ENCODE data around the gene CHKA.

CHKA gene

GRCh38 chr11:68142441-68143309 is 21.5 kb upstream of the CHKA start:
- no peak for DNase-seq

- DNase-seq = no peak
Measured at GRCh38 chr11:68142028-68142412, 20.8 kb upstream of the CHKA start.

- DNase-seq = no peak
Measured at GRCh38 chr11:68141246-68142027, 20.2 kb upstream of the CHKA start.

DNA sequence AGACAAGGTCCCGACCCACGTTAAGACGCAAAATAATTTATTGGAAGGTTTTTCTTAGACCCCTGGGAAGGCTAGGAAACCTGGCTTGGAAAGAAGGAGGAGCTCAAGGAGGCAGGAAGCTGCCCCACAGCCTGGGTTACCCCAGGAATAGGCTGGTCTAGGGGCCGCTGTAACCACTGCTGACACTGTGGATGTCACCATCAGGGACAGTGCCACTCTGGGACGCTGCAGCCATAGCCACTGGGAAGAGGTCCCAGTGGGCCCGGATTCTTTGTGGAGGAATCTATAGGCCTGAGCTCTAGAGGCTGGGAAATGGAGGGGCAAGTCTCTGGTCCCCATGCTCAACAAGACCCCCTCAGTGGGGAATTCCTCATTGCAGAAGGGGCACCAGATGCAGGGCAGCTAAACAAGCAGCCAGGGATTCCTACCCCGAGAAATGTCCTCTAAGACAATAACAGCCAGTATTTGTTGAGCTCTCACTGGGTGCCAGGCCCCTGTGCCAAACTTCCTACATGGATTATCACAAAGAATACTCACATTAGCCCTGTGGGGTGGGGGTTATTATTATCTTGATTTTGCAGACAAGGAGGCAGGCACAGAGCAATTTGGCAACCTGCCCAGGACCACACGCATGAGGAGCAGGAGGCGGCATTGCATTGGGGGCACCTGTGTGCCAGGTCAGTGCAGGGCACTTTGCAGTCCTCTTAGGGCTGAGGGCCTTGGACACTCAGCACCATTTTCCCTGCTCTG is 19.5 kb upstream of the CHKA start:
- no peak for DNase-seq

DNA sequence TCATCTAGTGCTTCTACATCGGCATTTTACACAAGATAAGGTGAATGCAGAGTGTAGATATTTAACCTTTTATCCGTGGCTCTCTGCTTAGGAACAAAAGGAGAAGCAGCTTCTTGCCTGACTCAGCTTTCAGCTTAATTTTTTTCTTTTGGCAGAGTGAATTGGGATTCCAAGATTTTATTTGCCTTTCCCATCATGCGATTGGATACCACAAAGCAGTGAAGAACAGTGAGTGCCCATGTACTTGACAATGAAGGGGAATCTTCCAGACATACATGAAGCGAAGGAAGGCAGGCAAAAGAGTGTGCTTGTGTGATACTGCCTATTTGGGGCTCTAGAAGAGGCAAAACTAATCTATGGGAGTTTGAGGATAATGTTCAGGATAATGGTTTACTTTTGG is 17.0 kb upstream of the CHKA start:
- DNase-seq = no peak

- no peak for DNase-seq
Measured at GRCh38 chr11:68137833-68138232, 16.6 kb upstream of the CHKA start.

DNA sequence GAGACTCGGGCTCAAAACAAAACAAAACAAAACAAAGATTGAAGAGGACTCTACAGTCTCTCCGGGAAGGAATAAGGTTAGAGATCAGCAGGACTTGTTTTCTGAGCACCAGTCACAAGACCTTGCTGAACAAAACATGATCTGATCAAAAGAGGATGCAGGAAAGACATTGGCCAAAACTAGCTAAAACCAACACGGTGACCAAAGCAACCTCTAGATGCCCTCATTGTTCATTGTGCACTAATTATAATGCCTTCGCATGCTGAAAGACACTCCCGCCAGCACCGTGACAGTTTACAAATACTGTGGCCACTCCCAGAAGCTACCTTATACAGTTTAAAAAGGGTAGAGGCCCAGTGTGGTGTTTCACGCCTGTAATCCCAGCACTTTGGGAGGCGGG is 15.7 kb upstream of the CHKA start:
- DNase-seq = no peak

GRCh38 chr11:68135161-68135560 is 14.0 kb upstream of the CHKA start:
- DNase-seq = no peak

- no peak for DNase-seq
Measured at GRCh38 chr11:68133761-68134160, 12.6 kb upstream of the CHKA start.

- DNase-seq = no peak
Measured at GRCh38 chr11:68130121-68130520, 8.9 kb upstream of the CHKA start.

GRCh38 chr11:68128682-68129327 is 7.6 kb upstream of the CHKA start:
- no peak for DNase-seq

DNA sequence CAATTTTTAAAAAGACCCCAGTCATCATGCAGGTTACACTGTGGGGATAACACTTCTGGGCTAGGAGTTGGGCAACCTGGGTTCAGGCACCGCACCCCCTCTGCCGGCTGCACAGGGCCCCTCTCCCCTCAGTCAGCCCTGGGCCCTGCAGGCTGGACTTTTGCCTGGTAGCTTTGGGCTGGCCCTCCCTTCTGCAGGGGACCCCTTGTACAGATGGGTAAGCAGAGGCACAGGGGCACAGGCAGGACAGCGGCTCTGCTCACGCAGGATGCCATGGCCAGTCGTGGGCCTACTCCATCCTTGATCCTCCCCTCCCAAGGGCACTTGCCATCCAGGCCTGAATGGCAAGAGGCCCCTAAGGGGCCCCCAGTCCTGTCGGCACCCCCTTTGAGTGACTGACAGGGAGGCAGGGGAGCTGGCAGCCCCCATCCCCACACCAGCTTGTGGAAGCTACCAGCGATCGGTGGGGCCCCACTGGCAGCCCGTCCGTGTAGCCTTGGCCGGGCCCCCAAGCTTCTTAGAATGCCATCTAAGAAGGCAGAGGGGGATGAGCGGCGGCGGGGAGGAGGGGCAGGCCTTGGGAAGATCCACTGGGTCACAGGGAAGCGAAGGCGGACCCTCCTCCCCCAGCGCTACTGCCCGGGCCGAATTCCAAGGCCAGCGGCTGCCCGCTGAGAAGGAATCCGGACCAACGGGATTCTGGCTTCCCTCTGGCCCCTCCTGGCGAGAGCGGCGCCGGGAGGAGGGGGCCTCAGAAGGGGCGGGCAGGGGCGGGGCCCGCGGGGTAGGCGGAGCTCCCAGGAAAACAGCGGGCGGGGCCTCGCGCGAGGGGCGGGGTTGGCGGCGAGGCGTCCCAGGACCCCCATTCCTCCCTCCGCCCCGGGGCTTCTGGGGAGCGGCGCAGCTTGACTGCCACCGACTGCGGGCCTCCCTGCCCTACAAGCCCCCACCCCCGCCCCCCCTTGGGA is 6.8 kb upstream of the CHKA start:
- no peak for DNase-seq

- DNase-seq = no peak
Measured at GRCh38 chr11:68125164-68125563, 4.0 kb upstream of the CHKA start.

DNA sequence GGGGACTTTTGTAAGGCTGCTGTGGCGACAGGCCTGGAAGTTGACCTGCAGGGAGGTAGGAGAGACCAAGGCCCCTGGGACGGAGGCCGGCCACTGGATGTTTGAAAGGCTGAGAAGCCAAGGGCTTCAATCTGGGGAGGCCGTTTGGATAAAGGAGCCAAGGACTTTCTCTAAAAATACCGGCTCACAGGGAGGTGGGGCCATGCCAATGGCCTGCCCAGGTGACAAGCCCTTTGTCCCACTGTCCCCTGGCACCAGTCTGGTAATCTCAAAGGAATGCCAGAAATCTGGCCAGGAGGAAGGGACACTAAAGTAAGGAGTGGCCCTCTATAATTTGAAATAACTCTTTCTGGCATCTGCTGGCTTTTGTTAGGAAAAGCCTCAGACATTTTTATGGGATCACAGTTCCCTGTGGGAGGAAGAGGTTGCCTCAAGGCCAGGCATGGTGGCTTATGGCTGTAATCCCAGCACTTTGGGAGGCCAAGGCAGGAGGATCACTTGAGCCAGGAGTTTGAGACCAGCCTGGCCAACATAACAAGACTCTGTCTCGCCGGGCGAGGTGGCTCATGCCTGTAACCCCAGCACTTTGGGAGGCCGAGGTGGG is 1.9 kb upstream of the CHKA start:
- no peak for DNase-seq

GRCh38 chr11:68120273-68121066 is 718 bp downstream of the CHKA start:
- DNase-seq = no peak

DNA sequence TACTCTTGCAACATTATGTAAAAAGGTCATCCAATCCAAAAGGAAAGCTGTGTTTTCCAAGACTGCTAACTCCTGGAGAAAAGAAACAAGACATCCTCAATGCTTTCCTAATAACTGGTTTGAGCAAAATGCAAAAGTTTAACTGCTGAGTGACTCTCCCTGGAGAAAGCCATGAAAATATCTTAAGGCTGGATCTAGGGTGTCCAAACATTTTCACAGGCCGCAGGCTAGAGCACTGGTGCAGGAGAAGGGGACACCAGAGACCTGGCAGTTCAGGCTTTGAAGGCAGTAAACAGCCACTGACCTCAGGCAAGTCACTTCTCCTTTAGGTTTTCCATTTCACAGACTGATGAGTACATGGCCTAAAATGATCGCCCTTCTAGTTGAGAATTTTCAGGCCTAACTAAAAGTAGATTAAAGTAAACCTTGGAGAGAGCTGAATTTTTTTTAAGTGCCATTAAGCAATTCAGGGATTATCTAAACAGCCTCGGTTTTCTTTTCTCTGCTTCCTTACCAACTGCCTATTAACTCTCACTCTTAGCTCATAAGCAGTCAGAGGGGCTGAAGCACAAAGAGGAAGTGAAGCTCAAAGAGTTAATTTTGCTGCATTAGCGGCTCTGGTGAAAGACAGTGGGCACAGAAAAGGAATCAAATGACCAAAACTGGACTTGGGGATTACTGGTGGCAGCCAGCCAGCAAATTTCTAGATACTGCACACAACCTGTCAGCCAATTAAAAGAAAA is 2.3 kb downstream of the CHKA start:
- no peak for DNase-seq

DNA sequence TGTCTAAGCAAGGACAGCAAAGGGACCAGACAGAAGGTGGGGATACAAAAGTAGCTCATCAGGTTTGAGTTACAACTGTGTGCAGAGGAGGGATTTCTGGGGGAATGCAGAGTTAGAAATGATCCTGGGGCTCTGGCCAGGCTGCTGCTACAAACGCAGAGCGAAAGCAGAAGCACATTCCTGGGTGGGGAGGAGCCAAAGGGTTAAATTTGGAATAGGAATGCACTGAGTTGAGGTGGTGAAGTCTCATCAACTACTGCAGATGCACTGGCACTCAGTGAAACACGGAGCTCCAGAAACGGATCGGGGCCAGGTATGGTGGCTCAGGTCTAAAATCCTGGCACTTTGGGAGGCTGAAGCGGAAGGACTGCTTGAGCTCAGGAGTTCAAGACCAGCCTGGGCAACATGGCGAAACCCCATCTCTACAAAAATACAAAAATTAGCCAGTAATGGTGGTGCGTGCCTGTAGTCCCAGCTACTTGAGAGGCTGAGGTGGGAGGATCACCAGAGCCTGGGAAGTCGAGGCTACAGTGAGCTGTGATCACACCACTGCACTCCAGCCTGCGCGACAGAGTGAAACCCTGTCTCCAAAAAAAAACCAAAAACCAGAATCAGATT is 3.2 kb downstream of the CHKA start:
- no peak for DNase-seq

DNA sequence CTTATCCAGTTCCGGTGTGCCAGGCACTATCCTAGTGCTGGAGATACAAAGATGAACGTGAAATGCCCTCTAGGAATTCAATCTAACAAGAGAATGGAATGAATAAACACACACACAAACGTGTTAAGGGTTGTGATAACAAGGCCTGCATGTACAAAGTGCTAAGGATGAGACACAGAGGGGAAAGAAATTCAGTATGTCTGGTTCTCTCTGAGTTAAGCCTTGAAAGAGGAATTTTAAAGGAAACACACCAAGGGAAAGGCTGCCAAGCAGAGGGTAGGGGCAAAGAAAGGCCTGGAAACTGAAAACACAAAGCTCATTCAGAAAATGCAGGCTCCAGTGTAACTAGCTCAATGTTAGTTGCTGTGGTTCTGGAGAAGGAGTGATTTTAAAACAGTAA is 4.2 kb downstream of the CHKA start:
- no peak for DNase-seq

DNA sequence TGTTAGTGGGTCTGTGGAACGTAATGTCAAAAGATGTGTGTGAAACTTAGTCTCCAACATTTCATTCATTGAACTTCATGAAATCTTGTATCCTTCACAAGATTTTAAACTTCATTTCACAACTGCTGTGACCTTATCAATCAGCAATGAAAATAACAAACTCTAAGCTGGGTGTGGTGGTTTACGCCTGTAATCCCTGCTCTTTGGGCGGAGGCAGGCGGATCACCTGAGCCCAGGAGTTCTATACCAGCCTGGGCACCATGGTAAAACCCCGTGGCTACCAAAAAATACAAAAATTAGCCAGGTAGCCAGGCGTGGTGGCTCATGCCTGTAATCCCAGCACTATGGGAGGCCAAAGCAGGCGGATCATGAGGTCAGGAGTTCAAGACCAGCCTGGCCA is 5.1 kb downstream of the CHKA start:
- DNase-seq = no peak

Data from NCI-H187 treated with DMSO at 0.1 percent for 48 hours (cell line).